GM12801 (cell line): ENCODE results near the gene ZNF516.

Experiments used
- TF ChIP-seq, protein P1 (sequence below): IDR thresholded peaks from one replicate; pipeline ENCODE4 v1.5.1; 2011; ENCODE audit warnings: control low read depth; ENCODE audit not compliant: insufficient read length; ENCODE audit errors: extremely low read depth

Gene ZNF516

DNA sequence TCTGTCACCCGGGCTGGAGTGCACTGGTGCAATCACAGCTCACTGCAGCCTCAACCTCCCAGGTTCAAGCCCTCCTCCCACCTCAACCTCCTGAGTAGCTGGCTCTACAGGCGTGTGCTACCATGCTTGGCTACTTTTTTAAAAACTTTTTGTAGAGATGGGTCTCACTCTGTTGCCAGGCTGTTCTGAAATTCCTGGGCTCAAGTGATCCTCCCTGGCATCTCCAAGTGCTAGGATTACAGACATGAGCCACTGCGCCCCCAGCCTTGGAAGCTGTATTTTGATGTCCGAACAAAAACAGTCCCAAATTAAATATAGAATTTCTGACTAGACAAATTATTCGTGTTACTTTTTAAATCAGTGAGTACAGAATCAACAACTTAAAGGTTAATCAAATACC is 97.4 kb downstream of the ZNF516 start:
- TF ChIP-seq, protein P1, sequence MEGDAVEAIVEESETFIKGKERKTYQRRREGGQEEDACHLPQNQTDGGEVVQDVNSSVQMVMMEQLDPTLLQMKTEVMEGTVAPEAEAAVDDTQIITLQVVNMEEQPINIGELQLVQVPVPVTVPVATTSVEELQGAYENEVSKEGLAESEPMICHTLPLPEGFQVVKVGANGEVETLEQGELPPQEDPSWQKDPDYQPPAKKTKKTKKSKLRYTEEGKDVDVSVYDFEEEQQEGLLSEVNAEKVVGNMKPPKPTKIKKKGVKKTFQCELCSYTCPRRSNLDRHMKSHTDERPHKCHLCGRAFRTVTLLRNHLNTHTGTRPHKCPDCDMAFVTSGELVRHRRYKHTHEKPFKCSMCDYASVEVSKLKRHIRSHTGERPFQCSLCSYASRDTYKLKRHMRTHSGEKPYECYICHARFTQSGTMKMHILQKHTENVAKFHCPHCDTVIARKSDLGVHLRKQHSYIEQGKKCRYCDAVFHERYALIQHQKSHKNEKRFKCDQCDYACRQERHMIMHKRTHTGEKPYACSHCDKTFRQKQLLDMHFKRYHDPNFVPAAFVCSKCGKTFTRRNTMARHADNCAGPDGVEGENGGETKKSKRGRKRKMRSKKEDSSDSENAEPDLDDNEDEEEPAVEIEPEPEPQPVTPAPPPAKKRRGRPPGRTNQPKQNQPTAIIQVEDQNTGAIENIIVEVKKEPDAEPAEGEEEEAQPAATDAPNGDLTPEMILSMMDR: no peak

DNA sequence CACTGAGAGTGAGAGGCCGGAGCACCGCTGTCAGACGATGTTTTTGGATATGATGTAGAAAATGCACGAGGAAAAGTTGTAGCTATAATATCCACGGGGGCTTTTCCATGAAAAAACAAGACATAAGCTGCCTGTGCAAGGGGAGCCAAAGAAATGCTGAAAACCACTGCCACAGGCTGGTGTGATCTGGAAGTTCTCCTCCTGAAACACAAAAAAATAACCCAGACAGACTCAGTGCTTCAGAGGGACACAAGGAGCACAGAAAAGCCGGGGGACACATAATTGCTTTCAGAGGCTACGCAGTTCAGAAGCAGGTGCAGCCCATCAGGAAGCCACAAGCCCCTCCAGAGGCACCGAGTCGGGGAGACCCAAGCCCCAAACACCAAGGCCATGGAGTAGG is 98.2 kb downstream of the ZNF516 start:
- TF ChIP-seq, protein P1: no peak

DNA sequence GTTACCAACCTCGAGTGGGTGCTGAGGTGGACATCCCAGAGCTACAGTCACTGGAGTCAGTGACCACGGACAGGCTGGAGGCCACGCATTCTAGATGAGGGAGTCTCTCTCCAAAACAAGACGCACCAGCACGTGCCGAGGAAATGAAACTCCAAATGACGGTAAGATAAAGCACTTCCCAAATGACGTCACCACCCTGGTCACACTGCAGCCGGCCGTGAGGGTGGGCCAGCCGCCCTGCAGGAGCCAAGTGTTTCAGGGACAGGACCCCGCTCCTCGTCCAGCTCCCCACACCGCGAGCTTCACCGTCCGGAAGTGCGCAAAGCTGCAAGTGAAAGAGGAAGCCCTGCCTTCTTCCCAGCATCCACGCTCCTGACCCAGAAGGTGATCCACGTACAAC is 99.4 kb downstream of the ZNF516 start:
- TF ChIP-seq, protein P1: no peak

GRCh38 chr18:76394780-76395476 is 100.1 kb downstream of the ZNF516 start:
- TF ChIP-seq, protein P1: no peak

GRCh38 chr18:76392349-76392748 is 102.7 kb downstream of the ZNF516 start:
- TF ChIP-seq, protein P1: no peak

- TF ChIP-seq, protein P1: no peak
Observed at GRCh38 chr18:76391746-76392145, 103.3 kb downstream of the ZNF516 start.

GRCh38 chr18:76391038-76391437 is 104.0 kb downstream of the ZNF516 start:
- TF ChIP-seq, protein P1: no peak
